Mucosa of rectum (tissue), 2 donors: ENCODE measurements around the gene OSER1.
A peak's percentile ranks its signal among the peaks of the same experiment; 100 is the strongest.

Experiments
- H3K27ac ChIP-seq, 2 donors: one replicate each; pipeline ENCODE4 v1.7.0; 2013; ENCODE audit warnings: inconsistent platforms in 2 of 2, low read depth in 2 of 2, low read length in 2 of 2
- H3K27me3 ChIP-seq, 2 donors: one replicate each; pipeline ENCODE4 v1.7.0; 2013; ENCODE audit warnings: low read length in 2 of 2; ENCODE audit not compliant: control insufficient read depth in 2 of 2, insufficient read depth in 2 of 2
- H3K36me3 ChIP-seq, 2 donors: one replicate each; pipeline ENCODE4 v1.7.0; 2013; ENCODE audit warnings: low read length in 2 of 2; ENCODE audit not compliant: control insufficient read depth in 2 of 2, insufficient read depth in 2 of 2
- H3K4me1 ChIP-seq, 2 donors: one replicate each; pipeline ENCODE4 v1.7.0; 2013; ENCODE audit warnings: low read length in 2 of 2, mild to moderate bottlenecking in 1 of 2; ENCODE audit not compliant: control insufficient read depth in 2 of 2, insufficient read depth in 2 of 2
- H3K4me3 ChIP-seq, 2 donors: one replicate each; pipeline ENCODE4 v1.7.0; 2013; ENCODE audit warnings: low read length in 2 of 2
- H3K9ac ChIP-seq, 2 donors: one replicate each; pipeline ENCODE4 v1.7.0; 2013; ENCODE audit warnings: low read length in 2 of 2, low read depth in 1 of 2, mild to moderate bottlenecking in 1 of 2
- H3K9me3 ChIP-seq, 2 donors: one replicate each; pipeline ENCODE4 v1.7.0; 2013; ENCODE audit warnings: low read length in 2 of 2; ENCODE audit not compliant: control insufficient read depth in 2 of 2
- donor health status: healthy.
- donor health status: Normal muscosa, but diverticular disease.

Gene OSER1

DNA sequence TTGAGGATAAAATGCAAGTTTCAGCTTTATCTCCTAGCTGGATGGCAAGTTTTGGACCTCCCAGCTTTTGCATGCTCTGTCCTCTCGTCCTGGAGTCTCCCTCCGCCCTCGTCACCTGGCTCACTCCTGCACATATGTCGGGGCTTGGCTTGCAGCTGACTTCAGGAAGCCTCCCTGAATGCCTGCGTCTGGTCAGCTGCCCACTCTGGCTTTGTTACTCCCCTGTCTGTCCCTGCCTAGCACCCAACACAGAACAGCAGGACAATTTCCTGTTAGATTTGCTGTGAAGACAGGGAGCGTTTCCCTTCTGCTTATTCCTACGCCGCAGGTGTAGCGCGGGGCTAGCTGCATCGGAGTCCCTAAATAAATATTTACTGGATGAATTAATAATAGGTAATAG, 29.0 kb downstream of the OSER1 start:
- Histone ChIP-seq H3K4me1 (peaks cover 6 to 10% of the 10 kb centered on the region in 2 donors), H3K36me3 (no peaks in the 10 kb centered on the region), H3K4me3 (no peak overlapping the region), H3K9ac (no peak overlapping the region), H3K27ac (peak overlapping the region in 1 of 2 donors; percentile 17), H3K9me3 (no peaks in the 10 kb centered on the region), H3K27me3 (peaks cover 0 to 8% of the 10 kb centered on the region in 2 donors)

DNA sequence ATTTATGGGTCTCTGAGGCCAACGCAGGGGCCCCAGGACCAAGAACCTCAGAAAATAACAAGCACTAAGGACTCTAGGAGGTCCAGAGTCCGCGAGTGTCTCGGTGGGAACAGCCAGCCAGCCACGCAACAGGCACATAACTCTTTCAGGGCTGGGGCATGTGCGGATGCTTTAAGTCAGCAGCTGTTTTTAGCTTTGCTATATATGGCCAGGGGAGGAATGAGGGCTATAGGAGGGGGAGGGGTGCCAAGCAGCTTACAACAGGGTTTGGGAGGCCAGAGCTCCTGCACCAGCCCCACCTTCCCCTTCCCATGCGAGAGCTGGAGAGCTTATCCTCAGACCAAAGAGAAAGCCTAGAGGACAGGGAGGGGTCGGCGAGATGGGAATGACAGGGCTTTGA, 29.8 kb downstream of the OSER1 start:
- H3K27ac ChIP-seq, result peak overlapping the region; percentile 18 to 27
- no peaks in the 10 kb centered on the region for H3K9me3 ChIP-seq
- peaks cover 0 to 6% of the 10 kb centered on the region in 2 donors for H3K27me3 ChIP-seq
- H3K4me1 ChIP-seq, result peaks cover 5 to 8% of the 10 kb centered on the region in 2 donors
- no peak overlapping the region for H3K4me3 ChIP-seq
- H3K36me3 ChIP-seq, result no peaks in the 10 kb centered on the region
- no peak overlapping the region for H3K9ac ChIP-seq

DNA sequence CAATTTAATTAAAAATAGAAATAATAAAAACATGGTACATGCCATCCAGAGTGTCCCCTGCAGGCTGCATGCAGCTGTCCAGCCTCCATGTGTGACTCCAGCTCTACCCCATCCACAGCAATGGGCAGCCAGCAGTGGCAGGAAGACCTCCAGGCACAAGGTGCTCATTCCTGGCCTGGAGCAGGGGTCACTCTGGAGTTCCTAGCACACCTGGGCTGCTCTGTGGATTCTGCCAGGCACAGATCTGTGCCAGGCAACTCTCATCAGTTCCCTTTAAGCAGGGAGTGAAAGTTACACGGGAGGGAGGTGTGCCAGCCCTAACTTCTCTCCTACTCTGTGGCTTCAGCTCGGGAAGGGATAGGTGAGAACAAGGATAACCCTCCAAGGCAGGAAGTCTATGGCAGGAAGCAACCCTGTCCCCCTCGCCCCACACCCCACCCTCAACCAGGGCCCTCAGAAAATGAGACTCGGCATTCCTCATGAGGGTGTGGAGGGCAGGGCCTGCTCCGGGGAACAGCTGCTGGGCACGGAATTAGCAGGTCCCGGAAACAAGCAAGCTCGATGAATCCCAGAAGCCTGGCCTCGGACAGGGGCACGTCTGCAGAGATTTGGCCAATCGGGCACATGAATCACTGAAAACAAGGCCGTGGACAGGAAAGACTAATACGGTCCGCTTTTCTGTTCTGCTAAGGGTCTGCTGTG, 33.6 kb downstream of the OSER1 start:
- Histone ChIP-seq H3K9me3 (no peaks in the 10 kb centered on the region), H3K9ac (no peak overlapping the region), H3K36me3 (no peaks in the 10 kb centered on the region), H3K27ac (peak overlapping the region in 1 of 2 donors; percentile 1), H3K27me3 (peaks cover 0 to 9% of the 10 kb centered on the region in 2 donors), H3K4me3 (peak overlapping the region in 1 of 2 donors; percentile 42), H3K4me1 (peaks cover 5 to 8% of the 10 kb centered on the region in 2 donors)

GRCh38 chr20:44174996-44175765, 35.4 kb downstream of the OSER1 start:
- Histone ChIP-seq H3K36me3 (no peaks in the 10 kb centered on the region), H3K4me3 (no peak overlapping the region), H3K27me3 (peaks cover 0 to 7% of the 10 kb centered on the region in 2 donors), H3K27ac (peak overlapping the region in 1 of 2 donors; percentile 23), H3K9ac (no peak overlapping the region), H3K9me3 (no peaks in the 10 kb centered on the region), H3K4me1 (peaks cover 5 to 8% of the 10 kb centered on the region in 2 donors)

DNA sequence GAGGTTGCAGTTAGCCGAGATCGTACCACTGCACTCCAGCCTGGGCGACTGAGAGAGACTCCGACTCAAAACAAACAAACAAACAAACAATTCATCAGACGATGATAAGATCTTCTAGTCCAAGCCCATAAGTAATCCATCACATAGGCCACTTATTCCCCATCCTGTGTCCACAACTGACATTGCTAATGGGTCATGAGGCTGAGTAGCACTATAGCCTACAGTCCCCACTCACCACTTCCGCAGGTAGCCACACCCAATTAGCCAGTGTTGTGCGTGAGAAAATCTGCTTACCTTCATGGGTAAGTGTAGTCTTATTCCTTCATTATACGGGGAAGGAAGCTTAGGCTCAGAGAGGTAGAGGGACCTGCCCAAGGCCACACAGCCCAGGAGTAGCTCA, 36.7 kb downstream of the OSER1 start:
- Histone ChIP-seq H3K4me3 (no peak overlapping the region), H3K4me1 (peaks cover 5 to 8% of the 10 kb centered on the region in 2 donors)

GRCh38 chr20:44173116-44173515, 37.5 kb downstream of the OSER1 start:
- no peak overlapping the region for H3K27ac ChIP-seq
- no peak overlapping the region for H3K4me3 ChIP-seq
- H3K4me1 ChIP-seq, result peaks cover 5 to 8% of the 10 kb centered on the region in 2 donors
- H3K9ac ChIP-seq, result no peak overlapping the region
- H3K9me3 ChIP-seq, result no peaks in the 10 kb centered on the region
- H3K27me3 ChIP-seq, result peaks cover 0 to 7% of the 10 kb centered on the region in 2 donors
- no peaks in the 10 kb centered on the region for H3K36me3 ChIP-seq

More for the DNA sequence above, 36.7 kb downstream of the OSER1 start:
- Histone ChIP-seq H3K27ac (no peak overlapping the region), H3K9ac (no peak overlapping the region), H3K36me3 (no peaks in the 10 kb centered on the region), H3K9me3 (no peaks in the 10 kb centered on the region), H3K27me3 (peaks cover 0 to 7% of the 10 kb centered on the region in 2 donors)

DNA sequence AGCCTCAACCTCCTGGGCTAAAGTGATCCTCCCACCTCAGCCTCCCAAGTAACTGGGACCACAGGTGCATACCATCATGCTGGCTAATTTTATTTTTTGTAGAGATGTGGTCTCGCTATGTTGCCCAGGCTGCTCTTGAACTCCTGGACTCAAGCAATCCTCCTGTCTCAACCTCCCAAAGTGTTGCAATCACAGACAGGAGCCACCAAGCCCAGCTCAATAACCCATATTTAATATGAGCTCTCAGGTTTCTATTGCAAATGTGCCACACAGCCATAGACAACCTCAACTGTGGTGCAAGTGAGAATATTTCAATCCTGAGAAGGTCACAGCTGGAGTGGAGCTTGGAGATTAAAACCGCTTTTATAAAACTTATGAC, 38.0 kb downstream of the OSER1 start:
- no peak overlapping the region for H3K9ac ChIP-seq
- H3K4me3 ChIP-seq, result no peak overlapping the region
- no peaks in the 10 kb centered on the region for H3K9me3 ChIP-seq
- peaks cover 2 to 5% of the 10 kb centered on the region in 2 donors for H3K4me1 ChIP-seq
- peaks cover 0 to 7% of the 10 kb centered on the region in 2 donors for H3K27me3 ChIP-seq
- no peaks in the 10 kb centered on the region for H3K36me3 ChIP-seq
- H3K27ac ChIP-seq, result no peak overlapping the region

DNA sequence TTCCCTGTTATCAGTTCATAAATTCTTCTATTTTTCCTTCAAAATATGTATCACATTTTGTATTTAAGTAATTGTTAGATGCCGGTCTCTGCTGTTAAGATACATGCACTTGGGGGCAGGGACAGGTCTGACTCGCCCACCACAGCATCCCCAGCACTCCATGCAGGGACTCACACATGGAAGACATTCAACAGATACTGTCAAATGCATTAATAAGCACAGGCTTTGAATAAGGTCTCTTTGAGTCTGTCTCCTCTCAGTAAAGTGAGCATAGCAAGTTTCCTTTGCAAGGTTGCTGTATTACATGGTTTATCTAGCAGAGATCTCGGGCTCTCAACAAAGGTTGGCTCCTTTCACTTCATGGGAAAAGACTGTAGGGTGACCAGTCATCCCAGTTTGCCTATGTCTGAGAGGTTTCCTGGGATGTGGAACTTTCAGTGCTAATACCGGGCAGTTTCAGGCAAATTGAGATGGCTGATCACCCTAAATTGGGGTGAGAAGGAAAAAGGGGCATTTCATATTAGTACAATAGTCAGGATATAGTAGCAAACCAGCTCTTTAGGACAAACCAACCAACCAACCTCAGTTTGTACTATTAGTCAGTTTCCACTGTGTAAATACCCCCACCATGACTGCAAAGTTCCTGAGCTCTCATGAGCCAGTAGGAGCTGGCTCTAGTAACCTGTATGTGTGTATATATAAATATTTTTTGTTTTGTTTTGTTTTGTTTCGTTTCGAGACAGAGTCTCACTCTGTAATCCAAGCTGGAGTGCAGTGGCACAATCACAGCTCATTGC, 38.6 kb downstream of the OSER1 start:
- H3K27me3 ChIP-seq, result peaks cover 0 to 7% of the 10 kb centered on the region in 2 donors
- H3K4me3 ChIP-seq, result no peak overlapping the region
- no peaks in the 10 kb centered on the region for H3K4me1 ChIP-seq
- no peaks in the 10 kb centered on the region for H3K9me3 ChIP-seq
- H3K9ac ChIP-seq, result no peak overlapping the region
- H3K36me3 ChIP-seq, result no peaks in the 10 kb centered on the region
- H3K27ac ChIP-seq, result no peak overlapping the region

DNA sequence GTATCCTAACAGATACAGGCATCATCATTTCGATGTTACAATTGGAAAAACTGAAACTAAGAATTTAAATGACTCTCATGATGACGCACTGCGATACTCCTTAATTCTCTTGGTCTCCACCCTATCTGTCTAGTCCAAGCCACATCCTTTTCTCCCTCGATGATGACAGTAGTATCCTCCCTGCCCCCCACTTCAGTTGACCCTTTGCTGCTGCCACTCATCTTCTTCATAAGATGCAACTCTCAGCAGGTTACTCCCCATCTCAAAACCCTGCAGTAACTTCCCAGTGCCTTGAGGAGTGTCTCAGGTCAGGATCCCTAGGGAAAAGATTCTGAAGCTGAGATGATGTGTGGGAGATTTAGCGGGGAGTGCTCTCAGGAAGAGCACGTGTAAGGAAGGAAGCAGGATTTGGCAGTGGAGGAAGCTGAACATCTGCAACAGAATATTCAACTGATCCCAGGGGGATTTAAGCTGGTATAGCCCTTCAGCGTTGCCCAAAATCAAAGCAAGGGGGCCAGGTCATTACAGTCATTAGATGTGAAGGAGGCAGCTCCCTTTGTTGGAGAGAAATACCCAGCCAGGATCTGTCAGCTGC, 39.7 kb downstream of the OSER1 start:
- no peak overlapping the region for H3K9ac ChIP-seq
- H3K27ac ChIP-seq, result no peak overlapping the region
- H3K4me1 ChIP-seq, result no peaks in the 10 kb centered on the region
- no peaks in the 10 kb centered on the region for H3K9me3 ChIP-seq
- H3K27me3 ChIP-seq, result peaks cover 0 to 7% of the 10 kb centered on the region in 2 donors
- H3K36me3 ChIP-seq, result no peaks in the 10 kb centered on the region
- no peak overlapping the region for H3K4me3 ChIP-seq
